Esophagus squamous epithelium (tissue), 5 donors: ENCODE measurements around the gene QRICH1. TPM values are rescaled to one million over a fixed set of nuclear protein-coding genes. Genes with fewer than 3 reads are reported as not detected.

Experiments
- DNase-seq: peaks from one replicate; lab custom pipeline; 2025; lab: John Stamatoyannopoulos, UW
- H3K27ac ChIP-seq, 4 donors: fragments of 200-600 bp; sonication (generic); one replicate each; pipeline ENCODE4 v1.5.1; 2016 to 2019; ENCODE audit warnings: mild to moderate bottlenecking in 1 of 4
- H3K27me3 ChIP-seq, 4 donors: fragments of 200-600 bp; sonication (generic); 1 replicate in 3 of 4; 2 replicates in 1 of 4; pipeline versions ENCODE4 v1.5.1 to v1.6.0; 2017 to 2021; ENCODE audit warnings: antibody characterized with exemption in 1 of 4
- H3K36me3 ChIP-seq, 3 donors: fragments of 200-600 bp; sonication (generic); one replicate each; pipeline ENCODE4 v1.5.1; 2016 to 2019
- H3K4me1 ChIP-seq, 3 donors: fragments of 200-600 bp; sonication (generic); one replicate each; pipeline ENCODE4 v1.5.1; 2017 to 2019
- H3K4me3 ChIP-seq, 4 donors: fragments of 200-600 bp; sonication (generic); 1 replicate in 3 of 4; 2 replicates in 1 of 4; pipeline ENCODE4 v1.5.1; 2016 to 2019; ENCODE audit warnings: mild to moderate bottlenecking in 2 of 4, moderate library complexity in 1 of 4
- H3K9me3 ChIP-seq, 3 donors: fragments of 200-600 bp; sonication (generic); one replicate each; pipeline ENCODE4 v1.5.1; 2016 to 2019
- POLR2A ChIP-seq, 4 donors: fragments of 450-650 bp; IDR thresholded peaks; one replicate each; pipeline ENCODE4 v1.6.1; 2017; ENCODE audit warnings: antibody characterized with exemption in 4 of 4, mild to moderate bottlenecking in 4 of 4, moderate library complexity in 3 of 4
- WGBS, 2 donors: methylation state at CpG; one replicate each; pipeline ENCODE4 v1.1.5; 2018; 5-methylcytosine and 5-hydroxymethylcytosine counted together
- intact Hi-C: fragments of 100-400 bp; cut with DNase I; formaldehyde crosslinking; loops from one replicate; pipeline ENCODE4 v1.15.0; 2022
- total RNA-seq, 4 donors: library from RNA; depleted of rRNA; stranded (reverse); fragments of >200 nt; gene quantifications; one replicate each; pipeline ENCODE4 v1.1.0, GENCODE V29; 2016
- TF ChIP-seq, protein P1 (sequence below), 6 experiments: fragments of 450-650 bp in 4 of 6; fragments of 200-600 bp in 2 of 6; sonication (generic) in 2 of 6; IDR thresholded peaks; one replicate each; pipeline ENCODE4 v1.5.1; 2016 to 2019; ENCODE audit warnings: antibody characterized with exemption in 6 of 6, mild to moderate bottlenecking in 4 of 6, moderate library complexity in 4 of 6
- donor health status: DM: yes; HTN: yes; CAD: no.

Gene QRICH1
- total RNA-seq, 4 donors from 2014 or later, result 36.8 to 85.6 (median 49.1) TPM

- H3K27me3 ChIP-seq, result no peaks in the 10 kb centered on the region
- H3K9me3 ChIP-seq, result no peaks in the 10 kb centered on the region
- TF ChIP-seq POLR2A (IDR thresholded peaks at IDR 0.05), result no peak
- TF ChIP-seq, protein P1, sequence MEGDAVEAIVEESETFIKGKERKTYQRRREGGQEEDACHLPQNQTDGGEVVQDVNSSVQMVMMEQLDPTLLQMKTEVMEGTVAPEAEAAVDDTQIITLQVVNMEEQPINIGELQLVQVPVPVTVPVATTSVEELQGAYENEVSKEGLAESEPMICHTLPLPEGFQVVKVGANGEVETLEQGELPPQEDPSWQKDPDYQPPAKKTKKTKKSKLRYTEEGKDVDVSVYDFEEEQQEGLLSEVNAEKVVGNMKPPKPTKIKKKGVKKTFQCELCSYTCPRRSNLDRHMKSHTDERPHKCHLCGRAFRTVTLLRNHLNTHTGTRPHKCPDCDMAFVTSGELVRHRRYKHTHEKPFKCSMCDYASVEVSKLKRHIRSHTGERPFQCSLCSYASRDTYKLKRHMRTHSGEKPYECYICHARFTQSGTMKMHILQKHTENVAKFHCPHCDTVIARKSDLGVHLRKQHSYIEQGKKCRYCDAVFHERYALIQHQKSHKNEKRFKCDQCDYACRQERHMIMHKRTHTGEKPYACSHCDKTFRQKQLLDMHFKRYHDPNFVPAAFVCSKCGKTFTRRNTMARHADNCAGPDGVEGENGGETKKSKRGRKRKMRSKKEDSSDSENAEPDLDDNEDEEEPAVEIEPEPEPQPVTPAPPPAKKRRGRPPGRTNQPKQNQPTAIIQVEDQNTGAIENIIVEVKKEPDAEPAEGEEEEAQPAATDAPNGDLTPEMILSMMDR (IDR thresholded peaks at IDR 0.05), result no peak
- H3K4me3 ChIP-seq, result no peak overlapping the region
- intact Hi-C loops, result loop anchor here (10.0 kb wide), 1 partner anchor 70 kb away; the partner anchor contains the start of gene QRICH1
- H3K36me3 ChIP-seq, result peaks cover 28 to 55% (median 32%) of the 10 kb centered on the region in 3 donors
- H3K27ac ChIP-seq, result no peak overlapping the region
- DNase-seq, result no peak
- 64 to 69% methylated on average over 4 to 5 of the region's 5 CpGs for WGBS, 2 donors
- H3K4me1 ChIP-seq, result peaks cover 33 to 84% (median 40%) of the 10 kb centered on the region in 3 donors
Observed at GRCh38 chr3:49024449-49024848, 69.4 kb downstream of the QRICH1 start.

DNA sequence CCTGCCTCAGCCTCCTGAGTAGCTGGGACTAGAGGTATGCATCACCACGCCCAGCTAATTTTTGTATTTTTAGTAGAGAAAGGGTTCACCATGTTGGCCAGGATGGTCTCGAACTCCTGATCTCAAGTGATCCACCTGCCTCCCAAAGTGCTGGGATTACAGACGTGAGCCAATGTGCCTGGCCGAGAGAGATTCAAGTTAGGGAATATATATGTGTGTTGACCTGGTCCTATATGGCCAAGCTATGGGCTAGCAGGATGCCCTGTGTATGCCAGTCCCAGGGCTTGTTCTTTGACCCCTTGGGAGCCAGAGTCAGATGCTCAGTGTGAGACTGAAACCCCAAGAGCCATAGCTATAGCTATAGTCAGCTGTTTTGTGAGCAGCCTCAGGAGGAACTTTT is 70.1 kb downstream of the QRICH1 start:
- H3K27me3 ChIP-seq, result no peaks in the 10 kb centered on the region
- H3K9me3 ChIP-seq, result no peaks in the 10 kb centered on the region
- no peak for DNase-seq
- H3K27ac ChIP-seq, result no peak overlapping the region
- TF ChIP-seq, protein P1 (IDR thresholded peaks at IDR 0.05), result no peak
- TF ChIP-seq POLR2A (IDR thresholded peaks at IDR 0.05), result no peak
- H3K4me3 ChIP-seq, result no peak overlapping the region
- H3K36me3 ChIP-seq, result peaks cover 28 to 55% (median 32%) of the 10 kb centered on the region in 3 donors
- WGBS, 2 donors, result 91 to 95% methylated on average over 3 to 4 of the region's 4 CpGs
- intact Hi-C loops, result loop anchor here (10.0 kb wide), 1 partner anchor 71 kb away; the partner anchor contains the start of gene QRICH1
- H3K4me1 ChIP-seq, result peaks cover 36 to 86% (median 44%) of the 10 kb centered on the region in 3 donors

DNA sequence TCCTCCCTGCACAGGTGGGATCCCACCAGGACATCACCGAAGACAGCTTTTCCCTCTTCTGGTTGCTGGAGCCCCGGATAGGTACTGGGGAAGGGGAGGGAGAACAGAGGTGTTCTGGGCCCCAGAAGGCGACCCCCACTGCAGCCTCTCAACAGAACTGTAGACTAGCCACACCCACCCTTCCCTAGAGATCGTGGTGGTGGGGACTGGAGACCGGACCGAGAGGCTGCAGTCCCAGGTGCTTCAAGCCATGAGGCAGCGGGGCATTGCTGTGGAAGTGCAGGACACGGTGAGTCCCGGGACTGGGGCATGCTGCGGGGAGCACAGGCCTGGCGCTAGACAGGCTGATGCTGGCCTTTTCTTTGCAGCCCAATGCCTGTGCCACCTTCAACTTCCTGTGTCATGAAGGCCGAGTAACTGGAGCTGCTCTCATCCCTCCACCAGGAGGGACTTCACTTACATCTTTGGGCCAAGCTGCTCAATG is 71.1 kb downstream of the QRICH1 start:
- 7 to 15% methylated on average over 3 to 4 of the region's 12 CpGs for WGBS, 2 donors
- TF ChIP-seq, protein P1 (IDR thresholded peaks at IDR 0.05), result peak in 1 of 6 experiments; percentile 9
- TF ChIP-seq POLR2A (IDR thresholded peaks at IDR 0.05), result no peak
- intact Hi-C loops, result loop anchor here (10.0 kb wide), 1 partner anchor 72 kb away; the partner anchor contains the start of gene QRICH1
- DNase-seq, result no peak
- H3K36me3 ChIP-seq, result peaks cover 28 to 51% (median 32%) of the 10 kb centered on the region in 3 donors
- no peaks in the 10 kb centered on the region for H3K27me3 ChIP-seq
- H3K4me3 ChIP-seq, result peak overlapping the region; percentile 66 to 99 (median 93)
- no peaks in the 10 kb centered on the region for H3K9me3 ChIP-seq
- peak overlapping the region; percentile 97 to 100 (median 99) for H3K27ac ChIP-seq
- peaks cover 30 to 82% (median 35%) of the 10 kb centered on the region in 3 donors for H3K4me1 ChIP-seq

DNA sequence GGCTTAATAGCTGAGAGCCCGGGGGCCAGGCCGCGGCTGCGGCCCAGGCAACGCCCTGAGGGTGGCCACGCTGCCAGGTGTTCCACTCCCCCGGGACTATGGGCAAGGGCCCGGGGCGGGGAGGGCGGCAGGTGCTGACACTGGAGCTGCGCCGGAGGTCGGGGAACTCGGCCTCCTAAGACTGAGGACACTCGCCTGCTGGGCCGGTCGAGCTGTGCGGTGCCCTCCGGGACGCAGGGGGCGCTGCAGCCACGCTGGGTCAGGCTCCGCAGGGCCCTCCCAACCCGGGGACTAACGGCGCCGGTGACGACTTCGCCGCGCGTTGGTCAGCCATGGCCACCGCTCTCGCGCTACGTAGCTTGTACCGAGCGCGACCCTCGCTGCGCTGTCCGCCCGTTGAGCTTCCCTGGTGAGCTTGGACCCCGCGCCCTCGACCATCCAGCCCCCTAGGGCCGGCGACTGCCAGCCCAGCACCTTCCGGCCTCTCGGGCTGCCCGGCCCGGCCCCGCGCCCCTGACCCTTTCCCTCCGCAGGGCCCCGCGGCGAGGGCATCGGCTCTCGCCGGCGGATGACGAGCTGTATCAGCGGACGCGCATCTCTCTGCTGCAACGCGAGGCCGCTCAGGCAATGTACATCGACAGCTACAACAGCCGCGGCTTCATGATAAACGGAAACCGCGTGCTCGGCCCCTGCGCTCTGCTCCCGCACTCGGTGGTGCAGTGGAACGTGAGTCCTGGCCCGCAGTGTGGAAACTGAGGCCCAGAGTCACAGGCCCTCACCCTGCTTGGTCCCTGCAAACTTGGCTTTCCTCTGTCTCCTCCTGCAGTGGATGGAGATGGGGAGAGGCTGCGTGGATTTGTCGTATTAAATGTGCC is 71.8 kb downstream of the QRICH1 start, which contains the start of gene NDUFAF3:
NDUFAF3 (plus strand) TSS at position 309 of the 875 bp plus-strand sequence; CDS start at position 333, 24 bp downstream.
- peak in 2 of 4 donors; percentile 88 to 89 for TF ChIP-seq POLR2A (IDR thresholded peaks at IDR 0.05)
- TF ChIP-seq, protein P1 (IDR thresholded peaks at IDR 0.05), result peak; percentile 92 to 98 (median 96)
- 0% methylated on average over 3 to 6 of the region's 83 CpGs for WGBS, 2 donors

More for the DNA sequence above, 71.8 kb downstream of the QRICH1 start, which contains the start of gene NDUFAF3:
- no peaks in the 10 kb centered on the region for H3K9me3 ChIP-seq
- H3K27ac ChIP-seq, result peak within 1 kb of the TSS; percentile 97 to 100 (median 99)
- H3K27me3 ChIP-seq, result no peaks in the 10 kb centered on the region
- H3K4me1 ChIP-seq, result peaks cover 36 to 82% (median 37%) of the 10 kb centered on the region in 3 donors
- DNase-seq, result peak; percentile 77
- intact Hi-C loops, result loop anchor here (10.0 kb wide), 1 partner anchor 73 kb away; the partner anchor contains the start of gene QRICH1
- peak within 1 kb of the TSS; percentile 66 to 99 (median 93) for H3K4me3 ChIP-seq
- H3K36me3 ChIP-seq, result peaks cover 28 to 44% (median 32%) of the 10 kb centered on the region in 3 donors
